Fibroblast of lung (primary cell): ENCODE results near the gene MCTP2. TPM values are rescaled to one million over a fixed set of nuclear protein-coding genes. Genes with fewer than 3 reads are reported as not detected.
A peak's percentile ranks its signal among the peaks of the same experiment; 100 is the strongest.

ENCODE experiments used
- DNase-seq, 2 donors: peaks; one replicate each; pipeline versions ENCODE4 v3.0.0 to v3.0.0-alpha.2; 2010; ENCODE audit warnings: low read depth in 2 of 2
- H2AFZ ChIP-seq: 2 replicates; pipeline ENCODE4 v1.5.1; 2012; ENCODE audit warnings: low read length, control low read depth, inconsistent platforms
- H3K27ac ChIP-seq: 2 replicates; pipeline ENCODE4 v1.5.1; 2011; ENCODE audit warnings: low read length, control low read depth; ENCODE audit not compliant: insufficient read depth
- H3K27me3 ChIP-seq: 2 replicates; pipeline ENCODE4 v1.5.1; 2011; ENCODE audit warnings: mild to moderate bottlenecking, low read length; ENCODE audit not compliant: control insufficient read depth, insufficient read depth
- H3K36me3 ChIP-seq: 2 replicates; pipeline ENCODE4 v1.5.1; 2011; ENCODE audit warnings: low read length; ENCODE audit not compliant: control insufficient read depth, insufficient read depth
- H3K4me1 ChIP-seq: 2 replicates; pipeline ENCODE4 v1.5.1; 2011; ENCODE audit warnings: low read length; ENCODE audit not compliant: control insufficient read depth, insufficient read depth; ENCODE audit errors: extremely low read depth
- H3K4me2 ChIP-seq: 2 replicates; pipeline ENCODE4 v1.5.1; 2011; ENCODE audit warnings: low read length, control low read depth; ENCODE audit not compliant: insufficient read depth; ENCODE audit errors: extremely low read depth
- H3K4me3 ChIP-seq, 4 experiments: fragments of 200-600 bp in 1 of 4; sonication (generic) in 1 of 4; replicated peaks in 1 of 4; 2 replicates each; pipeline ENCODE4 v1.5.1; 2011 to 2016; ENCODE audit warnings: low read length in 4 of 4, low read depth in 3 of 4, mild to moderate bottlenecking in 3 of 4, control low read depth in 2 of 4, inconsistent platforms in 1 of 4, mixed read lengths in 1 of 4; ENCODE audit not compliant: insufficient read depth in 1 of 4; ENCODE audit errors: control extremely low read depth in 1 of 4
- H3K79me2 ChIP-seq: 2 replicates; pipeline ENCODE4 v1.5.1; 2012; ENCODE audit warnings: mild to moderate bottlenecking, low read length, inconsistent platforms; ENCODE audit not compliant: control insufficient read depth, insufficient read depth
- H3K9ac ChIP-seq: 2 replicates; pipeline ENCODE4 v1.5.1; 2011; ENCODE audit warnings: mild to moderate bottlenecking, low read length, control low read depth; ENCODE audit not compliant: insufficient read depth
- H3K9me3 ChIP-seq: 2 replicates; pipeline ENCODE4 v1.5.1; 2012; ENCODE audit warnings: low read depth, low read length; ENCODE audit not compliant: control insufficient read depth, insufficient read depth
- H4K20me1 ChIP-seq: 2 replicates; pipeline ENCODE4 v1.5.1; 2011; ENCODE audit warnings: low read length; ENCODE audit not compliant: control insufficient read depth, insufficient read depth; ENCODE audit errors: extremely low read depth
- CTCF ChIP-seq, 2 donors: IDR thresholded peaks in 1 of 2; conservative IDR thresholded peaks in 1 of 2; 1 replicate in 1 of 2; 2 replicates in 1 of 2; pipeline ENCODE4 v1.5.1; 2011 to 2012; ENCODE audit warnings: low read length in 2 of 2, control low read depth in 1 of 2, inconsistent platforms in 1 of 2, low read depth in 1 of 2, mild to moderate bottlenecking in 1 of 2
- EZH2 ChIP-seq: IDR thresholded peaks from 2 replicates; pipeline ENCODE4 v1.5.1; 2012; ENCODE audit warnings: low read length, control low read depth, mild to moderate bottlenecking; ENCODE audit errors: missing control alignments
- polyA plus RNA-seq, 2 donors: library from polyadenylated mRNA; depleted of rRNA in 1 of 2; stranded (reverse) in 1 of 2; unstranded in 1 of 2; fragments of >200 nt; gene quantifications; 2 replicates each; pipeline ENCODE4 v1.2.1, GENCODE V29; 2011 to 2012; ENCODE audit warnings: missing spikeins in 1 of 2
- total RNA-seq: library from RNA; depleted of rRNA; stranded (reverse); fragments of >200 nt; gene quantifications from 2 replicates; pipeline ENCODE4 v1.2.1, GENCODE V29; 2014

The MCTP2 gene
- total and polyA plus RNA-seq, 2 donors (not counting 1 experiment from before 2014, with no cell fraction given), result 3.6 to 14.5 TPM

GRCh38 chr15:94196531-94196930, 34.8 kb upstream of the MCTP2 start:
- Histone ChIP-seq H3K4me2 (no peak overlapping the region), H3K9ac (no peak overlapping the region), H3K79me2 (no peaks in the 10 kb centered on the region), H4K20me1 (no peaks in the 10 kb centered on the region), H3K27me3 (no peaks in the 10 kb centered on the region), H3K4me3 (no peak overlapping the region), H3K27ac (no peak overlapping the region), H3K9me3 (no peaks in the 10 kb centered on the region), H3K36me3 (no peaks in the 10 kb centered on the region), H3K4me1 (no peaks in the 10 kb centered on the region), H2AFZ (no peak overlapping the region)
- peak; percentile 2 to 3 for DNase-seq
- no peak for TF ChIP-seq CTCF (conservative IDR thresholded peaks at IDR 0.05 in 1 of 2, IDR thresholded peaks at IDR 0.05 in 1 of 2; ENCODE audit: low read depth in 1 of 2, low read length in 2 of 2)
- TF ChIP-seq EZH2, result no peak

GRCh38 chr15:94198633-94199032, 32.7 kb upstream of the MCTP2 start:
- Histone ChIP-seq H3K27me3 (no peaks in the 10 kb centered on the region), H3K79me2 (no peaks in the 10 kb centered on the region), H2AFZ (no peak overlapping the region), H3K27ac (no peak overlapping the region), H3K4me2 (no peak overlapping the region), H3K4me1 (no peaks in the 10 kb centered on the region), H3K36me3 (no peaks in the 10 kb centered on the region), H3K4me3 (no peak overlapping the region), H3K9ac (no peak overlapping the region), H3K9me3 (no peaks in the 10 kb centered on the region), H4K20me1 (no peaks in the 10 kb centered on the region)
- no peak for TF ChIP-seq CTCF (conservative IDR thresholded peaks at IDR 0.05 in 1 of 2, IDR thresholded peaks at IDR 0.05 in 1 of 2; ENCODE audit: low read depth in 1 of 2, low read length in 2 of 2)
- TF ChIP-seq EZH2, result no peak
- no peak for DNase-seq

- no peaks in the 10 kb centered on the region for H3K79me2 ChIP-seq
- no peak for DNase-seq
- no peaks in the 10 kb centered on the region for H3K36me3 ChIP-seq
- H3K4me3 ChIP-seq, result no peak overlapping the region
- H4K20me1 ChIP-seq, result no peaks in the 10 kb centered on the region
- no peaks in the 10 kb centered on the region for H3K4me1 ChIP-seq
- H3K4me2 ChIP-seq, result no peak overlapping the region
- H3K9ac ChIP-seq, result no peak overlapping the region
- H3K27me3 ChIP-seq, result no peaks in the 10 kb centered on the region
- H3K9me3 ChIP-seq, result no peaks in the 10 kb centered on the region
- H3K27ac ChIP-seq, result no peak overlapping the region
- H2AFZ ChIP-seq, result no peak overlapping the region
- TF ChIP-seq CTCF (conservative IDR thresholded peaks at IDR 0.05 in 1 of 2, IDR thresholded peaks at IDR 0.05 in 1 of 2; ENCODE audit: low read depth in 1 of 2, low read length in 2 of 2), result no peak
- TF ChIP-seq EZH2, result no peak
Observed at GRCh38 chr15:94199725-94200124, 31.6 kb upstream of the MCTP2 start.
